ENCODE data around the gene DNAH2.
A peak's percentile ranks its signal among the peaks of the same experiment; 100 is the strongest.

Gene DNAH2

GRCh38 chr17:7882068-7882467 is 164.5 kb downstream of the DNAH2 start:
- peak; percentile 89 for DNase-seq

DNA sequence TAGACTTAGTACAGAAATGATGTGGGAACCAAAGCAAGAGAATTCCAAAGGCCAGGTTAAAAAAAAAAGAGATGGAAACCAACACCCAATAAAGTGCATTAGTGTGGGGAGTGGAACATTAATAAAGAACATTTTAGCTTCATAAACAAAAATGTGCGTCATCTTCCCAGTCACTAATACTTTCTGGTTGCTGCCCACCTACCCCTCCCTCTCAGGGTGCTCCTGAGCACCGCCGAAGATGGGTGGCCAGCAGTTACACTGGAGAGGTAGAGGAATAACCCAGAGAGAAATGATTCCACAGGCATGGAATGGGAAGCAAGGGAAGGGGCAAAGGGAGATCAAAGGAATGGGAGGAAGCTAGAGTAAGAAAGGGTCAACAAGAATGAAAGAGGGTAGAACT is 165.1 kb downstream of the DNAH2 start:
- peak; percentile 43 for DNase-seq

All from NCI-H1092 treated with DMSO at 0.1 percent for 48 hours (cell line).